Neural cell (in vitro differentiated cells): ENCODE results near the gene NOMO2. TPM values are rescaled to one million over a fixed set of nuclear protein-coding genes. Genes with fewer than 3 reads are reported as not detected.
"Not testable (repeated sequence)": the region's sequence is repeated elsewhere in the genome, so short reads cannot be mapped to it uniquely, and the experiment has no call there.

ENCODE experiments used
- H2AFZ ChIP-seq: fragments of 200-600, 300-800 bp; sonication (generic), shearing (Covaris generic); 2 replicates; pipeline ENCODE4 v1.6.0; 2014; ENCODE audit warnings: low read depth, mild to moderate bottlenecking, antibody characterized with exemption, low read length, moderate library complexity
- H3F3A ChIP-seq: fragments of 200-600 bp; shearing (Covaris generic); 2 replicates; pipeline ENCODE4 v1.6.1; 2016; ENCODE audit warnings: mild to moderate bottlenecking, moderate library complexity, mixed read lengths, antibody characterized with exemption, low read length; ENCODE audit not compliant: insufficient read depth, poor library complexity, severe bottlenecking
- H3K27ac ChIP-seq: fragments of 200-600, 300-800 bp; sonication (generic), shearing (Covaris generic); 2 replicates; pipeline ENCODE4 v1.5.1; 2014; ENCODE audit warnings: mild to moderate bottlenecking, low read length, moderate library complexity
- H3K27me3 ChIP-seq: fragments of 300-800, 200-600 bp; sonication (generic), shearing (Covaris generic); 2 replicates; pipeline ENCODE4 v1.6.0; 2014; ENCODE audit warnings: mild to moderate bottlenecking, low read depth, low read length, moderate library complexity; ENCODE audit not compliant: insufficient read depth
- H3K36me3 ChIP-seq: fragments of 300-800, 200-600 bp; sonication (generic), shearing (Covaris generic); 2 replicates; pipeline ENCODE4 v1.5.1; 2014; ENCODE audit warnings: mild to moderate bottlenecking, antibody characterized with exemption, low read length, moderate library complexity; ENCODE audit not compliant: insufficient read depth
- H3K4me2 ChIP-seq: fragments of 300-800, 200-600 bp; sonication (generic), shearing (Covaris generic); 2 replicates; pipeline ENCODE4 v1.6.0; 2014; ENCODE audit warnings: mild to moderate bottlenecking, low read length
- H3K4me3 ChIP-seq: fragments of 300-800, 200-600 bp; sonication (generic), shearing (Covaris generic); 2 replicates; pipeline ENCODE4 v1.5.1; 2014; ENCODE audit warnings: mild to moderate bottlenecking, low read length, moderate library complexity
- H3K79me2 ChIP-seq: fragments of 200-600 bp; shearing (Covaris generic); replicated peaks from 2 replicates; pipeline ENCODE4 v1.6.0; 2014; ENCODE audit warnings: mild to moderate bottlenecking, low read length, moderate library complexity; ENCODE audit not compliant: insufficient read depth
- H3K9ac ChIP-seq: fragments of 300-800, 200-600 bp; sonication (generic), shearing (Covaris generic); 2 replicates; pipeline ENCODE4 v1.6.1; 2016; ENCODE audit warnings: mild to moderate bottlenecking, low read length, mixed read lengths
- H3K9me2 ChIP-seq: fragments of 200-600 bp; shearing (Covaris generic); 2 replicates; pipeline ENCODE4 v1.6.1; 2016; ENCODE audit warnings: mild to moderate bottlenecking, low read length, mixed read lengths; ENCODE audit not compliant: insufficient read depth
- H3K9me3 ChIP-seq: fragments of 200-600, 300-800 bp; sonication (generic), shearing (Covaris generic); 2 replicates; pipeline ENCODE4 v1.6.1; 2016; ENCODE audit warnings: mild to moderate bottlenecking, mixed run types, low read length, moderate library complexity, mixed read lengths
- H4K20me1 ChIP-seq: fragments of 200-600 bp; shearing (Covaris generic); 2 replicates; pipeline ENCODE4 v1.6.1; 2016; ENCODE audit warnings: mild to moderate bottlenecking, mixed run types; ENCODE audit not compliant: insufficient read depth
- polyA plus RNA-seq: library from polyadenylated mRNA; depleted of rRNA; stranded (reverse); fragments of >200 nt; gene quantifications from 2 replicates; pipeline ENCODE4 v1.2.3, GENCODE V29; 2014

Gene NOMO2
- polyA plus RNA-seq, 1 donor from 2014 or later = 55.8 TPM

DNA sequence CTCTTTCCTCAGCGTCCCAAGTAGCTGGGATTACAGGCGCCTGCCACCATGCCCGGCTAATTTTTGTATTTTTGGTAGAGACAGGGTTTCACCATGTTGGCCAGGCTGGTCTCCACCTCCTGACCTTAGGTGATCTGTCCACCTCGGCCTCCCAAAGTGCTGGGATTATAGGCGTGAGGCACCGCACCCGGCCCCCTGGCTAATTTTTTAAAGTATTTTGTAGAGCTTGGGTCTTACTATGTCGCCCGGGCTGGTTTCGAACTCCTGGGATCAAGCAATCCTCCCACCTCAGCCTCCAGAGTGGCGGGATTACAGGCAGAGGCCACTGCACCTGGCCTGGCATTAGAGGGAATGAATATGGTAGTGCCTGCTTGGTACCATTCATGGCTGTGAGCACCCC lies 33.9 kb upstream of the NOMO2 start:
- H4K20me1 ChIP-seq, H2AFZ ChIP-seq, H3K9ac ChIP-seq, H3K36me3 ChIP-seq, H3K4me2 ChIP-seq, H3K4me3 ChIP-seq, H3K9me2 ChIP-seq, H3K27ac ChIP-seq, H3F3A ChIP-seq, H3K79me2 ChIP-seq, H3K27me3 ChIP-seq, H3K9me3 ChIP-seq: not testable (repeated sequence)

DNA sequence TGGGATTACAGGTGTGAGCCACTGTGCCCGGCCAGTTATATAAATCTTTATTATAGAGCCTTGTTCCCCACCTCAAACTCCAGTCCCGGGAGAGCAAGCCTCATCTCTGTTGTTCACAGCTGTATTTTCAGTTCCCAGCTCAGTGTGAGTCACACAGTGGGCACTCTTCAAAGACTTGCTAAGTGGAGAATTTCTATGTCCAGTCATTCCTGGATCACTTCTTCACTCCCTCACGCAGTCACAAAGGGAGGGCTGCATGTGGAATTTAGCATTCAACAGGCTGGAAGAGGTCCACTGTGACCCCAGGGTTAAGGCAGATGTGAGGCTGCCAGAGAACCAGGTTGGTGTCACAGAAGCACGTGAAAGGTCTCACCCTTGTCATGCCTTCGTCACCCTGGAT lies 33.0 kb upstream of the NOMO2 start:
- not testable (repeated sequence) for H3K79me2 ChIP-seq, H2AFZ ChIP-seq, H3K9ac ChIP-seq, H3K27ac ChIP-seq, H3K4me3 ChIP-seq, H3K9me3 ChIP-seq, H3K27me3 ChIP-seq, H4K20me1 ChIP-seq, H3F3A ChIP-seq, H3K36me3 ChIP-seq, H3K4me2 ChIP-seq, H3K9me2 ChIP-seq

DNA sequence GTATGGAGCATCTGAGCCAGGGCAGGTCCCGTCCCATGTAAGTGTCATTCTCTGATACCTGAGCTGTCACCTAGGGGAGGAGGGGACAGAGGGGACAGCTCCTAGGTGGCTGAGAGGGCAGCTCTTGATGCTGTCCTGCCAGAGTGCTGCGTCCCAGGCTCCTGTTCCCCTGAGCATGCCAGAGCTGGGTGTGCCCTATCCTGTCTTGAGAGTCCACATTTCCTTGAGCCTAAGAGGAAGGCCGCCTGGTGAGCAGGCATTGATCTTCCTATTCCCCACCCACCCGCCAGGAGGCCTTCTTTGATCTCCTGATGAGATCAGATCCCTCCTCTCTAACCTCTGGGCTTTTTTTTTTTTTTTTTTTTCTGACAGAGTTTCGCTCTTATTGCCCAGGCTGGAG lies 32.0 kb upstream of the NOMO2 start:
- not testable (repeated sequence) for H3K79me2 ChIP-seq, H3K27ac ChIP-seq, H4K20me1 ChIP-seq, H3K9ac ChIP-seq, H3K4me2 ChIP-seq, H3K9me2 ChIP-seq, H3K36me3 ChIP-seq, H3K9me3 ChIP-seq, H3F3A ChIP-seq, H3K4me3 ChIP-seq, H2AFZ ChIP-seq, H3K27me3 ChIP-seq

DNA sequence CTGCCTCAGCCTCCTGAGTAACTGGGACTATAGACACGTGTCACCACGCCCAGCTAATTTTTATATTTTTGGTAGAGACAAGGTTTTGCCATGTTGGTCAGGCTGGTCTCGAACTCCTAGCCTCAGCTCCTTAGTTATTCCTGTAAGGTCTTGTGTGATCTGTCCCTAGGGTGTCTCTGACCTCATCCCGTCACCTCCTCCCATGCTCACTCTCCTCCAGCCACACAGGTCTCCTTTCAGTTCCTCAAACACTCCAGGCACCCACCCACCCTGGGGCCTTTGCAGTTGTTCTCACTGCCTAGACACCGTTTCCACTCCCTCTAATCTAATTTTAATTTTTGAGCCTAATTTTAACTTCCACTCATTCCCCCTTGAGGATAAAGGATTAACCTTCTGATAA lies 31.1 kb upstream of the NOMO2 start:
- H3K36me3 ChIP-seq, H4K20me1 ChIP-seq, H2AFZ ChIP-seq, H3K27ac ChIP-seq, H3F3A ChIP-seq, H3K27me3 ChIP-seq, H3K4me2 ChIP-seq, H3K9ac ChIP-seq, H3K9me2 ChIP-seq, H3K9me3 ChIP-seq, H3K4me3 ChIP-seq, H3K79me2 ChIP-seq: not testable (repeated sequence)

DNA sequence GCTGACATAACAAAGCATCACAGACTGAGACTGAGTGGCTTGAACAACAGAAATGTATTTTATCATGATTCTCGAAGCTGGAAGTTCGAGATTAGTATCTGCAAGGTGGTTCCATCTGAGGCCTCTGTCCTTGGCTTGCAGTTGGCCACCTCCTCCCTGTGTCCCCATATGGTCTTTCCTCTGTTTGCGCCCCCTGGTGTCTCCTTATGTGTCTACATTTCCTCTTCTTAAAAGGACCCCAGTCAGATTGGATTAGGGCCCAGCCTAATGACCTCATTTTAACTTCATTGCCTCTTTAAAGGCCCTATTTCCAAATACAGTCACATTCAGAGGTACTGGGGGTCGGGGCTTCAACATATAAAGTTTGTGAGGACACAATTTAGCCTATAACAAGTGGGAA lies 30.0 kb upstream of the NOMO2 start:
- not testable (repeated sequence) for H3K9me2 ChIP-seq, H3K27me3 ChIP-seq, H2AFZ ChIP-seq, H3K79me2 ChIP-seq, H3K4me2 ChIP-seq, H3F3A ChIP-seq, H3K27ac ChIP-seq, H3K9me3 ChIP-seq, H3K9ac ChIP-seq, H3K4me3 ChIP-seq, H3K36me3 ChIP-seq, H4K20me1 ChIP-seq

DNA sequence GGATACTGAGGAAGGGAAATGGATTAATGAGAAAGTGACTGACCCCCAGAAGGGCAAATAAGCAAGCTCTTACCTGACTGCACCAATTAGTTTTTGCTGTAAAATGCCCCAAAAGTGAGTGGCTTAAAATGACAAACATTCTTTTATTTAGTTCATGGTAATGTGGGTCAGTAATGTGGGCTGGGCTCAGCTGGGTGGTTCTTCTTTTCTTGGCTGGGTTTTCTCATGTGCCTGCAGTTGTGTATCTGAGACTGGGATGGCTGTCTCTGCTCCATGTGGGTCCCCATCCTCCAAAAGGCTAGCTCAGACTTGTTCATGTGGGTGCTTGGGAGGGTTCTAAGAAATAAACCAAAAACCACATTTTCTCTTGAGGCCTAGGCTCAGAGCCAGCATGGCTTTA lies 29.5 kb upstream of the NOMO2 start:
- H3K27me3 ChIP-seq, H3K9ac ChIP-seq, H3K36me3 ChIP-seq, H3K9me3 ChIP-seq, H3K4me2 ChIP-seq, H3K79me2 ChIP-seq, H3F3A ChIP-seq, H3K27ac ChIP-seq, H3K9me2 ChIP-seq, H2AFZ ChIP-seq, H3K4me3 ChIP-seq, H4K20me1 ChIP-seq: not testable (repeated sequence)

DNA sequence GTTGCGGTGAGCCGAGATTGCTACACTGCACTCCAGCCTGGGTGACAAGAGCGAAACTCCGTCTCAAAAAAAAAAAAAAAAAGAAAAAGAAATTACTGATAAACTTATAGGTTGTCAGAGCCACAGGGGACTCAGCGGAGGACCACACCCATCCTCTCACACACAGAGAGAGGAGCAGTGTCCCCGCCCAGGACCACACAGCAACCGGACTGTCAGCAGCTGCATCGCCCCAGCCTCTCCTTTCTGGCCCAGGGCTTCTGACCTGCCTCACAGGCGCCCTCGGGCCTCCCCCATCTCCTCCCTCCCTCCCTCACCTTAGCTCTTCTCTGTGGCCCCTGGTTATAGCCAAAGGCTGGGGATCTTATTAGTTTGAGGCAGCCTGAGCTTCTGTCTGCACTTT lies 27.9 kb upstream of the NOMO2 start:
- not testable (repeated sequence) for H3K9me2 ChIP-seq, H2AFZ ChIP-seq

DNA sequence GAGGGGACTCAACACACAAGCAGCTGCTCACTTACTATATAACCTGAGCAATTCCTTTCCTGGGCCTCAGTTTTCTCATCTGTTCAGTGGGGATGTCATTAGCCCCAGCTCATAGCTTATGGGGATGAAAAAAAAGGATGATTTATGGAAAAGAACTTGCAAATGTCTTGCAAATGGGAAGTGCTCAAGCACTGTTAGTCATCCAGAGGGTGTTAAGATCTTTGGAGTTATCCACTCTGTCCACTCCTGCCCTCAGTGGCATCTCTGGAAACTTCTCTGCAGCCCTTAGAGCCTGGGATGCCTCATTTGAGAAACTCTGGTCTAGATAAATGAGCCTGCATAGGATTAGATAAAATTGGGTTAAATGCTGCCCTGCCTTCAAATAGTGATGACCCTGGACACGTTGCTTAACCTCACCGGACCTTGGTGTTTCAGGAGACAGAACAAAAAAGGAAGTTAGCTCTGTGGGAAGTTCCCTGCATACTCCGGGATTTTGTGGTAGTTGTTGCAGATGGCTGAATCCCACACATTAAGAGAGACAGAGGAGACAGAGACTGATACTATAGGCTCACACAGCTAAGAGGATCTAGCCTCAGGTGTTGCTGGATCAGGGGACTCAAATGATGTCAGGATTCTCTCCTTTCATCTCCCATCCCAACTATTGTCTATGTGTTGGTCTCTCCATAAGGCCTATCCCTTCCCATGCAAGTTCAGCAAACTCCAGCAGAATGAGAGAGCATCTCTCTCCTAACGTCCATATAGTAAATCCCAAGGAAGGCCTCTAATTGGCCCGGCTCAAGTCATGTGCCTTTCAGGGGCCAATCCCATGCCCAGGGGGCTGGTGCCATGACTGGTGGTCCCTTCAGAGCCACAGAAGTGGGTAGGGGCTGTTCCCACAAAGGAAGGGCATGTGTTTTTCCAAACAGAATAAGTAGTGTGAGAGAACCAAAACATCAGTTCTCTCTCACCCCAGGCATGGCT lies 25.0 kb upstream of the NOMO2 start:
- not testable (repeated sequence) for H3K9me2 ChIP-seq, H3K9ac ChIP-seq, H3K9me3 ChIP-seq, H3K4me3 ChIP-seq, H3K36me3 ChIP-seq, H4K20me1 ChIP-seq, H3F3A ChIP-seq, H2AFZ ChIP-seq, H3K27ac ChIP-seq, H3K79me2 ChIP-seq, H3K4me2 ChIP-seq, H3K27me3 ChIP-seq

More for the DNA sequence above, 27.9 kb upstream of the NOMO2 start:
- not testable (repeated sequence) for H3F3A ChIP-seq, H3K4me3 ChIP-seq, H3K79me2 ChIP-seq, H3K36me3 ChIP-seq, H3K4me2 ChIP-seq, H3K9ac ChIP-seq, H3K27ac ChIP-seq, H3K27me3 ChIP-seq, H4K20me1 ChIP-seq, H3K9me3 ChIP-seq
